HEK293T (cell line): ENCODE measurements around the gene PODNL1.

Experiments used
- CTBP1 ChIP-seq: fragments of 450-650 bp; IDR thresholded peaks from 2 replicates; pipeline ENCODE4 v1.6.1; 2016; ENCODE audit warnings: borderline replicate concordance
- ELF4 ChIP-seq: fragments of 450-650 bp; IDR thresholded peaks from 2 replicates; pipeline ENCODE4 v1.6.1; 2017; ENCODE audit warnings: antibody characterized with exemption
- FOXK2 ChIP-seq: fragments of 450-650 bp; IDR thresholded peaks from 2 replicates; pipeline ENCODE4 v1.6.1; 2016; ENCODE audit warnings: mild to moderate bottlenecking
- FOXM1 ChIP-seq: fragments of 450-650 bp; IDR thresholded peaks from 2 replicates; pipeline ENCODE4 v1.6.1; 2017; ENCODE audit warnings: mild to moderate bottlenecking, borderline replicate concordance
- HDGF ChIP-seq: fragments of 450-650 bp; IDR thresholded peaks from 2 replicates; pipeline ENCODE4 v1.6.1; 2017; ENCODE audit warnings: antibody characterized with exemption, borderline replicate concordance
- LEF1 ChIP-seq: fragments of 450-650 bp; IDR thresholded peaks from 2 replicates; pipeline ENCODE4 v1.6.1; 2017; ENCODE audit warnings: mild to moderate bottlenecking, borderline replicate concordance
- SP1 ChIP-seq: fragments of 450-650 bp; IDR thresholded peaks from 2 replicates; pipeline ENCODE4 v1.6.1; 2017
- TARDBP ChIP-seq: fragments of 450-650 bp; IDR thresholded peaks from 2 replicates; pipeline ENCODE4 v1.6.1; 2016
- ZNF384 ChIP-seq: fragments of 450-650 bp; IDR thresholded peaks from 2 replicates; pipeline ENCODE4 v1.6.1; 2016

DNA sequence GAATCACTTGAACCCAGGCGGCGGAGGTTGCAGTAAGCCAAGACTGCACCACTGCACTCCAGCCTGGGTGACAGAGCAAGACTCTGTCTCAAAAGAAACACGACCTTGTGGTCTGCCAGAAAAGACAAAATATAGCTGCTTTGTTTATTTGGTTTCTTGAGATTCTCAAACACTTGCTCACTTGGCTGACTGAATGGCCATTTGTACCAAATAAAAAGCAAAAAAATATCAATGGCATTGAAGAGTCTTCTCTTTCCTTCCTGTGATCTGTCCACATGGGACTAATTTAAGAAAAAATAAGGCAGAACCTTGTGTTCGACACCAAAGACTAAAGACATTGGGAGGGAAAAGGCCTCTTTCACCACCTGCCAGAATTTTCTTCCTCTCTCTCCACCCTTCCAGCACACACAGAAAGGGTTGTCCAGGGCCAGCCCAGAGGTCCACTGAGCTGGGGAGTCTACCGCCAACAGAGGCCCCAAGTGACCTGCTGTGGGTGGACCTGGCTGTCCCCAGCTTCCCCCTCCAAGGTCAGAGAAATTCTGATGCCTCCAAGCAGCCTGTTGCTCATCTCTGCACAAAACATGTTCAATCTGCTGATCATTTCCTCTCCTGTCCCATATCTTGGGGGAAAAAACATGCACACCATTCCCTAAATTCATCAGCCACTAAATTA, 38.2 kb downstream of the PODNL1 start:
- TF ChIP-seq ZNF384 (no peak), CTBP1 (no peak), FOXM1 (no peak), HDGF (no peak), SP1 (no peak), FOXK2 (no peak), ELF4 (no peak), TARDBP (no peak), LEF1 (no peak)
